GM18505 (cell line): Measurements from ENCODE around the gene ADNP.

ENCODE experiments used
- ATAC-seq: cut with Tn5 transposase; IDR thresholded peaks from one replicate; pipeline ENCODE4 v1.9.1; 2021; ENCODE audit not compliant: unreplicated experiment
- POLR2A ChIP-seq: IDR thresholded peaks from 4 replicates; pipeline ENCODE4 v1.6.1; 2011; ENCODE audit warnings: borderline replicate concordance; ENCODE audit not compliant: insufficient read depth, insufficient read length; ENCODE audit errors: extremely low read depth

Gene ADNP

DNA sequence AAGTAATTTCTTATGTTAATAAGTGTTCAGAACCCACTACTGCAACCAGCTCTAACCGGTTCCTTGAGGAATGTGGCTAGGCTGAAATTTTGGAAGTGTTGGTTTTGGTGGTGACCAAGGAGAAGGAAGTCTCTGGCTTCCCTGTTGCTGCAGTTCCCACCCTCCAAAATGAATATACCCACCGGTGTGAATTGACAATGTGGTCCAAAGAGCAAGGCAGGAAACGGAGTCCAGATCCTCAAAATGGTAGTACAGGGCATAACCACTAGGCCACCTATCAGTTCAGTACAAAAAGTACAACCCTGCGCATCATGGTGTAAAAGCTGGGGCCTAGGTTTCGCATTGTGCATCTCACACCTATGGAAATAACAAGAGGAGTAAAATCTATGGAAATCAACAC is 2.8 kb downstream of the ADNP start:
- no peak for TF ChIP-seq POLR2A
- ATAC-seq = no peak

- TF ChIP-seq POLR2A = no peak
- no peak for ATAC-seq
Measured at GRCh38 chr20:50926530-50926929, 4.7 kb downstream of the ADNP start.

GRCh38 chr20:50924261-50924920 is 6.8 kb downstream of the ADNP start:
- ATAC-seq = no peak
- no peak for TF ChIP-seq POLR2A

DNA sequence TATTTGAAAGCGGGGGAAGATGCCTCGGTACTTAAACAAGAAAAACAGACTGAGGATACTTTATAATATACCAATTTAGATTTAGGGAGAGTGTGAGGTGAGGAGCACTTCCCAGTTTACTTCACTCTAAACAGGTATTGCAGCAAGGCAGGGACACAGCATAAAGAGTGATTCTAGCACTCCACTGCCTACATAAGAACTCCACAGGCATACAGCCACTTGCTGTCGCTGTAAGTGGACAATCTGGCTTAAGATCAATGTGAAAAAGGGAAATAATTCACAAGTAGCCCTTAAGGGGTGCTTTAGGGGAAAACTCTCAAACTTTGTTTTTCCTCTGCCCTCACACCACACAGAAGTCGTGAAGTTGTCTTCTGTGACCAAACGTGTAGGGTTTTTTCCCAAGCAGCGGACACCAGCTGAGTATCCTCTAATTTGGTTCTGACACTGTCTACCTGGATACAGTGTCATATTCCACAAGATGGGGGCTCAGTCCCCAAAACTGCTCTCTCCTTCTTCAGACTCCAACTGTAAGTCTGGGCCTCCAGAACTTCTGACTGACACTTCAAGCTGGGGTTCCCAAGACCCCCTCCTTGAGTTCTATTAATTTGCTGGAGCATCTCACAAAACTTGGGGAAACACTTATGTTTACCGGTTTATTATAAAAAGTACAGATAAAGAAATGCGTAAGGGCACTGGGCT is 9.3 kb downstream of the ADNP start:
- no peak for ATAC-seq
- TF ChIP-seq POLR2A = no peak

DNA sequence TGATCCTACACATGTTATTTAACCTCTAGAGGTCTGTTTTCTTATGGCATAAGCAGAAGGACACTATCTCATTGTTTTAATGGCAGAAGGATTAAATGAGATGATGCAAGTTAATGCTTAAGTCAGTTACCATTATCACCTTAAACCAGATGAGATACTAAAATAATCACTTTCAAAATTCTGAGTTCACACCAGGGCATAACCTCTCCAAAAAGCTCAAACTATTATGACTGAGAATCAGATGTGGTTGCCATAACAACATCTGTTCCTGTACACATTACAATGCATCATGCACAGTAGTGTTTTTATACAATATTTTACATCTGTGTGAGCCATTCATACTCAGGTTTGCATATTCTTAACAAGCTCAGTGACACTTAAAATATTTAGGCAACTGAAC is 10.2 kb downstream of the ADNP start:
- TF ChIP-seq POLR2A = no peak
- no peak for ATAC-seq

GRCh38 chr20:50919567-50919966 is 11.7 kb downstream of the ADNP start:
- no peak for TF ChIP-seq POLR2A
- ATAC-seq = no peak

- no peak for TF ChIP-seq POLR2A
- no peak for ATAC-seq
Measured at GRCh38 chr20:50918403-50918802, 12.8 kb downstream of the ADNP start.

DNA sequence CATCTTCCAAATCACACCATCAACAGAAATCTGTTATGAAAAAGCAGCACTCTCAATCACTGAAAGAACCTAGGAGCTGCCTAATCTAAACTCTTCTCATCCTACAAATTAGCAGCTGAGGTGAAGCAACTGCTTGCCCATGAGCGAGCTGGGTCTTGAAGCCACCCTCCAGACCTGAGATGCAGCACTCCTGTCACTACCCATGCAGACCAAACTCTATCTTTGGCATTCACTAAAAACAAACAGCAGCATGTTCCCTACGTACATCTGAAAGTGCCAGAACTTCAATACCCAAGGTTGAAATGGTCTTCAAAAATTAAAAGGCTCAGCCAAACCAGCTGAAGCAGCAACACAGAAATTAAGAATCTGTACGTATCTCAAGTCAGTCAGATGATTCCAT is 14.3 kb downstream of the ADNP start:
- no peak for TF ChIP-seq POLR2A
- no peak for ATAC-seq

DNA sequence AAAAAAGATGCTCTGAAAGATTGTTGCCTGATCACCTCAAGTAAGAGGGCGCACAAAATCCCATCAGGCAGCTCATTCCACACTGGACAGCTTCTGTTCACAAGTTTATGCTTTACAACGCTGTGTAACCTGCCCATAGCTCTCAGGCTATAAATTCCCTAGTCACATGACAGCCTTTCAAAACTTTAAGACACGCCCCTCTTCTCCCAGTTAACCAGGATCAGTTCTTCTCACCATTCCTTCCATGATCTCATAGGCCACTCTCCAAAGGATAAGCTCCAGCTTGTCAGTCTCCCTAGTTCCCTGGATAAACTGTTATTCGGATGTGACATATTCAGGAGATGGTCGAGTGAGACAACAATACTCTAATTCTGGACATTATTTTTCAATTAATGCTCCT is 15.0 kb downstream of the ADNP start:
- no peak for ATAC-seq
- TF ChIP-seq POLR2A = no peak

GRCh38 chr20:50915424-50915823 is 15.8 kb downstream of the ADNP start:
- no peak for ATAC-seq

DNA sequence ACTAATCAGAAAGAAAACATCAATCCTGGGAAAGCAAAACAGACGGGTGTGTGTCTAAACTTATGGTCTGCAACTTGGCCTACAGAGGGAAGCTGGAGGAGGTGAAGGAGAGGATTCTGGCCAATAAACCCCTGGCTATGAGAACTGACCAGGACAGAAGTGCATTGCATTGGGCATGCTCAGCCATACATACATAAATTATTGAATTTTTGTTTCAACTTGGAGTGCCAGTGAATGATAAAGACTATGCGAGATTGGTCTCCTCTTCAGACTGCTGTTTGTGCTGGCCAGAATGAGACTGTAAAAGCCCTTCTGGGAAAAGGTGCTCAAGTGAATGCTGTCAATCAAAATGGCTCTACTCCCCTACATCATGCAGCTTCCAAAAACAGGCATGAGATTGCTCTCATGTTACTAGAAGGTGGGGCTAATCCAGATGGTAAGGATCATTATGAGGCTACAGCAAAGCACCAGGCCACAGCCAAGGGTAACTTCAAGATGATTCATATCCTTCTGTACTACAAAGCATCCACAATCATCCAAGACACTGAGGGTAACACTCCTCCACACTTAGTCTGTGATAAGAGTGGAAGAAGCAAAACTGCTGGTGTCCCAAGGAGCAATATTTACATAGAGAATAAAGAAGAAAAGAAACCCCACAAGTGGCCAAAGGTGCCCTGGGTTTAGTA is 17.4 kb downstream of the ADNP start:
- no peak for ATAC-seq
- TF ChIP-seq POLR2A = no peak

More at GRCh38 chr20:50915424-50915823, 15.8 kb downstream of the ADNP start:
- no peak for TF ChIP-seq POLR2A

GRCh38 chr20:50911716-50912115 is 19.5 kb downstream of the ADNP start:
- no peak for ATAC-seq
- TF ChIP-seq POLR2A = no peak

- ATAC-seq = no peak
- TF ChIP-seq POLR2A = no peak
Measured at GRCh38 chr20:50911030-50911429, 20.2 kb downstream of the ADNP start.

DNA sequence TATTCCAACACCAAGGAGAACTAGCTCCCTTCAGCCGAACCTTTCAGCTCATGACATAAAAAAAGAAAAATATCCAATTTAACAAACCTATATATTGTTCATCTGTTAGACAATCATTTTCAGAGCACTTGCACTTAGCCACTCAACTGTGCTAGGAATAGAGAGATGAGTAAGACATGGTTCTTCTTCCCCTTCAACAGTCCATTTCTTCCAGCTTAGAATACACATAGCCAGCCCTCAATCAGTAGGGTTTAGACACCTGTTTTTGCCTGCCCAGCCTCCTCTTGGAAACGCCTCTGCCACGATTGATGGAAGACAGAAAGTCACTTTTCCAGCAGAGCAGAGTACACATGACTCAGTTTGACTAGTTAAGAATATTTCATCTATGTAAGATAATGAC is 21.8 kb downstream of the ADNP start:
- no peak for ATAC-seq
- TF ChIP-seq POLR2A = no peak
